Peyer's patch (tissue), 4 donors: ENCODE data around the gene PGRMC2.

Experiments used
- CTCF ChIP-seq, 6 experiments: fragments of 450-650 bp in 4 of 6; fragments of 200-600 bp in 2 of 6; sonication (generic) in 1 of 6; IDR thresholded peaks; one replicate each; pipeline ENCODE4 v1.5.1; 2017 to 2019; ENCODE audit warnings: antibody characterized with exemption in 6 of 6, mild to moderate bottlenecking in 3 of 6, moderate library complexity in 1 of 6
- POLR2A ChIP-seq, 2 donors: fragments of 450-650 bp; IDR thresholded peaks; one replicate each; pipeline ENCODE4 v1.5.1; 2017; ENCODE audit warnings: antibody characterized with exemption in 2 of 2, mild to moderate bottlenecking in 2 of 2, moderate library complexity in 2 of 2

- TF ChIP-seq CTCF (IDR thresholded peaks at IDR 0.05) (no peak), POLR2A (IDR thresholded peaks at IDR 0.05) (no peak)
These were observed 45.9 kb upstream of the PGRMC2 start for GRCh38 chr4:128333309-128334018.
